Measurements from ENCODE around the gene ZNF397.

DNA sequence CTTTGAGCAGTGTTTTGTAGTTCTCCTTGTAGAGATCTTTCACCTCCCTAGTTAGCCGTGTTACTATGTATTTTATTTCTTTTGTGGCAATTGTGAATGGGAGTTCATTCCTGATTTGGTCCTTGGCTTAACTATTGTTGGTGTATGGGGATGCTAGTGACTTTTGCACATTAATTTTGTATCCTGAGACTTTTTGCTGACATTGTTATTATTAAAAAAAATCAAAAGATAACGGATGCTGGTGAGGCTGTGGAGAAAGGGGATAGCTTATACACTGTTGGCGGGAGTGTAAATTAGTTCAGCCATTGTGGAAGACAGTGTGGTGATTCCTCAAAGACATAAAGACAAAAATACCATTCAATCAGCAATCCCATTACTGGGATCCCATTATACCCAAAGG is 17.0 kb upstream of the ZNF397 start:
- TF ChIP-seq, protein P1, sequence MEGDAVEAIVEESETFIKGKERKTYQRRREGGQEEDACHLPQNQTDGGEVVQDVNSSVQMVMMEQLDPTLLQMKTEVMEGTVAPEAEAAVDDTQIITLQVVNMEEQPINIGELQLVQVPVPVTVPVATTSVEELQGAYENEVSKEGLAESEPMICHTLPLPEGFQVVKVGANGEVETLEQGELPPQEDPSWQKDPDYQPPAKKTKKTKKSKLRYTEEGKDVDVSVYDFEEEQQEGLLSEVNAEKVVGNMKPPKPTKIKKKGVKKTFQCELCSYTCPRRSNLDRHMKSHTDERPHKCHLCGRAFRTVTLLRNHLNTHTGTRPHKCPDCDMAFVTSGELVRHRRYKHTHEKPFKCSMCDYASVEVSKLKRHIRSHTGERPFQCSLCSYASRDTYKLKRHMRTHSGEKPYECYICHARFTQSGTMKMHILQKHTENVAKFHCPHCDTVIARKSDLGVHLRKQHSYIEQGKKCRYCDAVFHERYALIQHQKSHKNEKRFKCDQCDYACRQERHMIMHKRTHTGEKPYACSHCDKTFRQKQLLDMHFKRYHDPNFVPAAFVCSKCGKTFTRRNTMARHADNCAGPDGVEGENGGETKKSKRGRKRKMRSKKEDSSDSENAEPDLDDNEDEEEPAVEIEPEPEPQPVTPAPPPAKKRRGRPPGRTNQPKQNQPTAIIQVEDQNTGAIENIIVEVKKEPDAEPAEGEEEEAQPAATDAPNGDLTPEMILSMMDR (IDR thresholded peaks at IDR 0.05): no peak
- TF ChIP-seq ZFX (IDR thresholded peaks at IDR 0.05; ENCODE audit: borderline replicate concordance): no peak
